ENCODE measurements around the gene CEP170B. TPM values are rescaled to one million over a fixed set of nuclear protein-coding genes. Genes with fewer than 3 reads are reported as not detected.

The CEP170B gene
- polyA plus RNA-seq, 2 of the 4 experiments (the other 2 are of a cell fraction), result 4.5 to 13.5 TPM

- TF ChIP-seq CTCF (IDR thresholded peaks at IDR 0.05) (peak; percentile 92), HMGXB4 (CRISPR knock-in tag; IDR thresholded peaks at IDR 0.05; ENCODE audit: borderline replicate concordance) (no peak), RARB (CRISPR knock-in tag; IDR thresholded peaks at IDR 0.05) (no peak), FOXS1 (CRISPR knock-in tag; IDR thresholded peaks at IDR 0.05) (no peak)
- TF ChIP-seq, protein P1, sequence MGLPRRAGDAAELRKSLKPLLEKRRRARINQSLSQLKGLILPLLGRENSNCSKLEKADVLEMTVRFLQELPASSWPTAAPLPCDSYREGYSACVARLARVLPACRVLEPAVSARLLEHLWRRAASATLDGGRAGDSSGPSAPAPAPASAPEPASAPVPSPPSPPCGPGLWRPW (IDR thresholded peaks at IDR 0.05), result no peak
These were observed 38.7 kb upstream of the CEP170B start (continued) for GRCh38 chr14:104826189-104826860.

GRCh38 chr14:104826861-104827176 is 38.2 kb upstream of the CEP170B start:
- WGBS (ENCODE audit: missing lambda C conversion rate), result 12% methylated on average over 6 of the region's 27 CpGs
- DNase-seq (ENCODE audit: low read depth in 1 of 2, low spot score in 1 of 2), result peak in 1 of 2 experiments; percentile 25
- ChIA-PET CTCF (interaction anchor here (0.6 to 4.2 kb wide), 21 partner anchors 11 to 115 kb away, joined by 3 to 88 read pairs (median 5); partner anchors contain the start of genes SIVA1 and ZBTB42), POLR2A (interaction anchor here (0.5 kb wide), 1 partner anchor 158 kb away, joined by 4 read pairs; no protein-coding TSS in a partner anchor)
- ATAC-seq, result peak; percentile 16 to 22; a peak in 3 of 6 replicates
- H3K4me3 ChIP-seq, result peak overlapping the region; percentile 45
- H3K27ac ChIP-seq, result peak overlapping the region; percentile 43 to 83
- H3K4me2 ChIP-seq, result peak overlapping the region; percentile 95
- TF ChIP-seq HOXA7 (CRISPR knock-in tag; IDR thresholded peaks at IDR 0.05) (no peak), JUN (IDR thresholded peaks at IDR 0.05) (0 out of 5 replicates have a peak, but pooled peaks of 1 of the 2 experiments have one; percentile 4), FOSL2 (IDR thresholded peaks at IDR 0.05) (no peak), FOSL2 (CRISPR knock-in tag; IDR thresholded peaks at IDR 0.05) (no peak), TP53 (CRISPR knock-in tag; IDR thresholded peaks at IDR 0.05) (no peak)
- no peaks in the 10 kb centered on the region for H3K9me3 ChIP-seq
- peaks cover 9% of the 10 kb centered on the region; the same call in 2 of the 3 replicates for H3K4me1 ChIP-seq
- no peak for FAIRE-seq

DNA sequence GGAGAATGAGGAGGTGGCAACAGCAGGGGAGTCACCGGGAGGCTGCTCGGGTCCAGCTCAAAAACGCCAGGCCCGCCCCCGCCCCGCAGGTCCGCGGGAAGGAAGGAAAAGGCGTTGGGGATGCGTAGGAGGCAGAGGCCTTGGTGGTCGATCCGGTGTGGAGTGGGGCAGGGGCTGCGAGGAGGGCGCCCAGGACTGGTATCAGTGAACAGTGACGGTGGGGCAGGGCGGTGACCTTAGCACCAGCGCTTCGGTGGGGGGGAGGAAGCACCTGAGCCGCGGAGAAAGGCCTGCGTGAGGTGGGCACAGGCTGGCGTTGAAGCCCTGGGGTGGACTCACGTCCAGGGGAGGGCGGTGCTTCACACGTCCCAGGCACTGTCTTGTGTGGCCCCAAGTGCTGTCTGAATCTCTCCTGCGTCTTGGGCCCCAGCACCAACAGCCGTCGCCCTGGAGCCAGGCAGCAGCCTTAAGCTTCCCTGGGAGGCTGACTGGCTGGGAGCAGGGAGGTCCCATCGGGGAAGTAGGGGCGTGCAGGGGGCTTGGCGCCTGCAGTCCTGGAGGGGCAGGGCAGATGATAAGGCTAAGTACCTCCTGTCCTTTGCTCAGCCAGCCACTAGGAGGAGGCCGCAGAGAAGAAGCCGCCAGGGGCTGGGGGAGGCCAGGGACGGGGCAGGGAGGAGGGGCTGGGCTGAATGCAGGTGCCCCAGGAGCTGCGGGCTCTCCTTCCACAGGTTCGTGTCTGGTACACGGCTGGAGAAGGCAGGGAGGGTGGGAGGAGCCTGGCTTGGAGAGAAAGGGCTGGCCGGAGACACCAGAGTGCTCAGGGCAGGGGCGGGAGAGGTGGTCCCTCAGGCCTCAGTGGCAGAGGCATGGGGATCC is 37.7 kb upstream of the CEP170B start:
- DNase-seq (ENCODE audit: low read depth in 1 of 2, low spot score in 1 of 2), result peak; percentile 76 to 93
- POLR2A ChIA-PET, result interaction anchor here (0.5 kb wide), 1 partner anchor 158 kb away, joined by 4 read pairs; no protein-coding TSS in a partner anchor
- Histone ChIP-seq H3K4me1 (peaks cover 9% of the 10 kb centered on the region; the same call in 2 of the 3 replicates), H3K4me2 (peak overlapping the region; percentile 95), H3K4me3 (peak overlapping the region; percentile 45), H3K9me3 (no peaks in the 10 kb centered on the region), H3K27ac (peak overlapping the region; percentile 43 to 83)
- WGBS (ENCODE audit: missing lambda C conversion rate), result 21% methylated on average over 33 of the region's 39 CpGs
- no peak for FAIRE-seq
- CTCF ChIA-PET, result interaction anchor here (0.6 to 4.2 kb wide), 19 partner anchors 11 to 102 kb away, joined by 3 to 88 read pairs (median 7); partner anchors contain the start of genes SIVA1 and ZBTB42
- ATAC-seq, result peak; percentile 86 to 91
- TF ChIP-seq SMC3 (IDR thresholded peaks at IDR 0.05), result peak; percentile 34; the same call in 1 of the 3 replicates
- no peak for TF ChIP-seq ESRRA (IDR thresholded peaks at IDR 0.05; ENCODE audit: borderline replicate concordance, low read length)
- no peak for TF ChIP-seq HEYL (CRISPR knock-in tag; IDR thresholded peaks at IDR 0.05)
- TF ChIP-seq PBX3 (IDR thresholded peaks at IDR 0.05), result no peak
- peak; percentile 34 to 42 for TF ChIP-seq RAD21 (conservative IDR thresholded peaks at IDR 0.05 in 1 of 2, IDR thresholded peaks at IDR 0.05 in 1 of 2)
- peak; percentile 39; the same call in 2 of the 3 replicates for TF ChIP-seq CTCF (IDR thresholded peaks at IDR 0.05)
- no peak for TF ChIP-seq JUN (IDR thresholded peaks at IDR 0.05)
- no peak for TF ChIP-seq MAZ (IDR thresholded peaks at IDR 0.05; ENCODE audit: borderline replicate concordance, low read depth, low read length)
